ENCODE measurements around the gene SLC44A1. TPM values are rescaled to one million over a fixed set of nuclear protein-coding genes. Genes with fewer than 3 reads are reported as not detected.

The SLC44A1 gene
- total and polyA plus RNA-seq, 10 of the 15 experiments (the other 5 are each of a cell fraction or from before 2014, with no cell fraction given), result 2.4 to 21.2 (median 12.4) TPM

DNA sequence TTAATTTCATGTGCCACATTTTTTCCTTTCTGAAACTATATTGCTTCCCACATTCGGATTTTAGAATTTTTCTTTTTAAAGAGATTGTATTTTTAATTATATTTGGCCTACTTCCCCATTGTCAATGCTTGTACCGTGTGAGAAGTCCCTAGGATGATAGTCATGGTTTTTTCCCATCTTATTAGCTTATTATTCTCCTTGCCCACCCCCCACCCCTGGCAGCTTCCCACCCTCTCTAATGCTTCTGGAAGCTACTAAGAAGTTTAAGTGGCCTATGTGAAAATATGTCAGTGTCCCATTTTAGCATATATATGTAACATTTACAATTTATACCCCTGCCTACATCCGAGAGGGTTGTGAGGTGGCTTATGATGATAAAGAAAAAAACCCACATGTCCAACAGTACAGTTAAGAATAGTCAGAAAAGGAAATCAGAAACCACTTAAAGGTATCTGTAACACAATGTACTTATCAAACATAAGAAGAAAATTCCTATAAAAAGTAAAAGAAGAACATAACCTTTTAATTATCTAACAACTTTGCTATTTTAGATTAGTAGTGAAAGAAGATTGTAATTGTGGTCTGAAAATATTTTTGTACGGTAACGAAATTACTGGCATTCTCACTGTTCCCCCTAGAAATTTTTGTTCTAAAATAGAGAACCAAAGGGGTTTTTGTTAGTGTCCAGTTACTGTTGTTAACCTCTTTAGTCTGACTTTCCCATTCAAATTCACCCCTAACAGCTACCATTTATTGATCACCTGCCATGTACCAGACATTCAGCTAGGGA, 62.1 kb downstream of the SLC44A1 start (continued):
- TF ChIP-seq ZBTB11 (CRISPR knock-in tag; IDR thresholded peaks at IDR 0.05), result no peak
- TF ChIP-seq RUNX3 (IDR thresholded peaks at IDR 0.05; ENCODE audit: low read length), result peak; percentile 68
- TF ChIP-seq ZNF207 (IDR thresholded peaks at IDR 0.05; ENCODE audit: borderline replicate concordance), result no peak
- no peak for TF ChIP-seq ZNF217 (IDR thresholded peaks at IDR 0.05)
- no peak for TF ChIP-seq TCF12 (IDR thresholded peaks at IDR 0.05; ENCODE audit: low read depth, low read length)
- TF ChIP-seq ZNF274 (IDR thresholded peaks at IDR 0.05; ENCODE audit: insufficient read depth, insufficient read length), result no peak
- no peak for TF ChIP-seq SIX5 (IDR thresholded peaks at IDR 0.05; ENCODE audit: low read depth, low read length, severe bottlenecking)
- no peak for TF ChIP-seq ZBED1 (IDR thresholded peaks at IDR 0.05; ENCODE audit: borderline replicate concordance)
- TF ChIP-seq MTA2 (IDR thresholded peaks at IDR 0.05; ENCODE audit: low read depth), result peak; percentile 31; the same call in 1 of the 2 replicates
- no peak for TF ChIP-seq ATF7 (IDR thresholded peaks at IDR 0.05; ENCODE audit: low read depth)
- TF ChIP-seq IKZF2 (IDR thresholded peaks at IDR 0.05), result 0 out of 4 replicates have a peak, but pooled peaks of 1 of the 2 experiments have one; percentile 15
- TF ChIP-seq ZNF384 (IDR thresholded peaks at IDR 0.05; ENCODE audit: borderline replicate concordance, low read depth, low read length), result no peak
- TF ChIP-seq, protein P1, sequence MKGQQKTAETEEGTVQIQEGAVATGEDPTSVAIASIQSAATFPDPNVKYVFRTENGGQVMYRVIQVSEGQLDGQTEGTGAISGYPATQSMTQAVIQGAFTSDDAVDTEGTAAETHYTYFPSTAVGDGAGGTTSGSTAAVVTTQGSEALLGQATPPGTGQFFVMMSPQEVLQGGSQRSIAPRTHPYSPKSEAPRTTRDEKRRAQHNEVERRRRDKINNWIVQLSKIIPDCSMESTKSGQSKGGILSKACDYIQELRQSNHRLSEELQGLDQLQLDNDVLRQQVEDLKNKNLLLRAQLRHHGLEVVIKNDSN (IDR thresholded peaks at IDR 0.05; ENCODE audit: borderline replicate concordance, extremely low read length, insufficient read depth, low read depth, low read length), result no peak
- TF ChIP-seq RB1 (IDR thresholded peaks at IDR 0.05; ENCODE audit: borderline replicate concordance), result no peak
- TF ChIP-seq CBX5 (IDR thresholded peaks at IDR 0.05; ENCODE audit: low read depth), result no peak
- TF ChIP-seq, protein P2, sequence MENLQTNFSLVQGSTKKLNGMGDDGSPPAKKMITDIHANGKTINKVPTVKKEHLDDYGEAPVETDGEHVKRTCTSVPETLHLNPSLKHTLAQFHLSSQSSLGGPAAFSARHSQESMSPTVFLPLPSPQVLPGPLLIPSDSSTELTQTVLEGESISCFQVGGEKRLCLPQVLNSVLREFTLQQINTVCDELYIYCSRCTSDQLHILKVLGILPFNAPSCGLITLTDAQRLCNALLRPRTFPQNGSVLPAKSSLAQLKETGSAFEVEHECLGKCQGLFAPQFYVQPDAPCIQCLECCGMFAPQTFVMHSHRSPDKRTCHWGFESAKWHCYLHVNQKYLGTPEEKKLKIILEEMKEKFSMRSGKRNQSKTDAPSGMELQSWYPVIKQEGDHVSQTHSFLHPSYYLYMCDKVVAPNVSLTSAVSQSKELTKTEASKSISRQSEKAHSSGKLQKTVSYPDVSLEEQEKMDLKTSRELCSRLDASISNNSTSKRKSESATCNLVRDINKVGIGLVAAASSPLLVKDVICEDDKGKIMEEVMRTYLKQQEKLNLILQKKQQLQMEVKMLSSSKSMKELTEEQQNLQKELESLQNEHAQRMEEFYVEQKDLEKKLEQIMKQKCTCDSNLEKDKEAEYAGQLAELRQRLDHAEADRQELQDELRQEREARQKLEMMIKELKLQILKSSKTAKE (IDR thresholded peaks at IDR 0.05; ENCODE audit: low read depth, poor library complexity, severe bottlenecking), result no peak
- TF ChIP-seq NBN (IDR thresholded peaks at IDR 0.05), result no peak
- TF ChIP-seq MEF2B (IDR thresholded peaks at IDR 0.05; ENCODE audit: partially characterized antibody, poor library complexity, severe bottlenecking), result peak; percentile 27
- TF ChIP-seq ZNF622 (IDR thresholded peaks at IDR 0.05), result no peak
- peak; percentile 54; the same call in 1 of the 2 replicates for TF ChIP-seq CBFB (IDR thresholded peaks at IDR 0.05; ENCODE audit: low read depth)
- TF ChIP-seq FOXM1 (IDR thresholded peaks at IDR 0.05; ENCODE audit: low read depth, low read length), result peak; percentile 20; the same call in 1 of the 2 replicates
- no peak for TF ChIP-seq CTCF (IDR thresholded peaks at IDR 0.05 in 2 of 3, conservative IDR thresholded peaks at IDR 0.05 in 1 of 3; ENCODE audit: control insufficient read depth in 2 of 3, extremely low read depth in 1 of 3, insufficient read depth in 1 of 3, low read depth in 3 of 3, low read length in 3 of 3)

All from GM12878 (cell line).